NB4 (cell line): Measurements from ENCODE around the gene KRTAP10-5.

Experiments used
- DNase-seq: peaks from one replicate; pipeline ENCODE4 v3.0.0; 2010; ENCODE audit warnings: low read depth
- H3K4me3 ChIP-seq: one replicate; pipeline ENCODE4 v1.5.1; 2011; ENCODE audit warnings: mild to moderate bottlenecking, low read depth, low read length, moderate library complexity
- CTCF ChIP-seq: IDR thresholded peaks from one replicate; pipeline ENCODE4 v1.5.1; 2012; ENCODE audit warnings: low read depth, low read length
- MAX ChIP-seq: IDR thresholded peaks from 2 replicates; pipeline ENCODE4 v1.6.1; 2011; ENCODE audit warnings: low read depth, low read length
- MYC ChIP-seq: IDR thresholded peaks from 2 replicates; pipeline ENCODE4 v1.6.1; 2011; ENCODE audit warnings: low read depth, low read length
- POLR2A ChIP-seq: IDR thresholded peaks from 2 replicates; pipeline ENCODE4 v1.6.1; 2011; ENCODE audit warnings: mild to moderate bottlenecking; ENCODE audit not compliant: insufficient read length; ENCODE audit errors: extremely low read depth

The KRTAP10-5 gene

GRCh38 chr21:44615911-44616590, 35.6 kb upstream of the KRTAP10-5 start:
- DNase-seq: no peak
- H3K4me3 ChIP-seq: no peak overlapping the region
- TF ChIP-seq MAX (no peak), MYC (no peak), POLR2A (no peak), CTCF (no peak)

DNA sequence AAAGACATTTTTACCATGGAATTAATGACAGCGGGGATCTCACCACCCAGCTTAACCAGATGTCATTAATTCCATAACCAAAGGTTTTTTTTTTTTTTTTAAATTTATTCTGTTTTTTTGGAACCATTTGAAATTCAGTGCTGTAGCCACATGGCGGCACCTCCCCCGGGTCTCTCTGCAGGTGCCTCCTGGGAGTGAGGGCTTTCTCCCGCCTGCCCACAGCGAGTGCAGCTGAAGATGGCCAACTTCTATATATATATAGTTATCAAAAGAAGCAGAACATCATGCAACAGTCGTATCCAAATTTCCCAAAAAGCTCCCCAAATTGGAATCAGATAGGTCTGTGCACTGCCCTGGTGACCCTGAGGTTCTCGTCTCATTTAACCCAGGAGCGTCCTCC, 35.1 kb upstream of the KRTAP10-5 start:
- no peak for TF ChIP-seq CTCF
- no peak for TF ChIP-seq POLR2A
- no peak for TF ChIP-seq MAX
- no peak for TF ChIP-seq MYC
- no peak for DNase-seq
- no peak overlapping the region for H3K4me3 ChIP-seq

GRCh38 chr21:44614961-44615391, 34.6 kb upstream of the KRTAP10-5 start:
- H3K4me3 ChIP-seq: no peak overlapping the region
- TF ChIP-seq MYC (no peak), CTCF (no peak), POLR2A (no peak), MAX (no peak)
- DNase-seq: no peak

DNA sequence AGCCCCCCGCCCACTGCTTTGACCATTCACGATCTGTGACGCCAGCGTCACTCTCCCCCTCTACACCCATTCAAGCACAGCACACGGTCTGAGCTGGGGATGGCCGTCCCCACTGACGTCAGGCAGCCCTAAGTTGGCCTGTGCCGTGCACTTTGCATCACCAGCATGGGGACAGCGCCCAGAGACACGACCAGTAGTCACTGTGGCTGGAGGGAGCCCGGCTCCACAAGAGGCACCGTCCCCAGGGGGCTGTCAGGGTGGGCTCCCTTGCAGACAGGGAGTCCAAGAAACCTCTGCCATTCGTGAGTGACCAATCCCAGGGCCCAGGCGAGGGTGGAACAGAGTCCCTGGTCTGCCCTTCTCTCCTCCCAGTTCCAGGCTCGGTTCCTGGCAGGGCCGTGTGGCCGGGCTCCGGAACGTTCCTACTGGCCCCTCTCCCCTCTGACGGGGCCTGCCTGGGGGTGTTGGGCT, 33.8 kb upstream of the KRTAP10-5 start:
- no peak for DNase-seq
- no peak overlapping the region for H3K4me3 ChIP-seq
- TF ChIP-seq MYC: no peak
- no peak for TF ChIP-seq POLR2A
- TF ChIP-seq MAX: no peak
- no peak for TF ChIP-seq CTCF

DNA sequence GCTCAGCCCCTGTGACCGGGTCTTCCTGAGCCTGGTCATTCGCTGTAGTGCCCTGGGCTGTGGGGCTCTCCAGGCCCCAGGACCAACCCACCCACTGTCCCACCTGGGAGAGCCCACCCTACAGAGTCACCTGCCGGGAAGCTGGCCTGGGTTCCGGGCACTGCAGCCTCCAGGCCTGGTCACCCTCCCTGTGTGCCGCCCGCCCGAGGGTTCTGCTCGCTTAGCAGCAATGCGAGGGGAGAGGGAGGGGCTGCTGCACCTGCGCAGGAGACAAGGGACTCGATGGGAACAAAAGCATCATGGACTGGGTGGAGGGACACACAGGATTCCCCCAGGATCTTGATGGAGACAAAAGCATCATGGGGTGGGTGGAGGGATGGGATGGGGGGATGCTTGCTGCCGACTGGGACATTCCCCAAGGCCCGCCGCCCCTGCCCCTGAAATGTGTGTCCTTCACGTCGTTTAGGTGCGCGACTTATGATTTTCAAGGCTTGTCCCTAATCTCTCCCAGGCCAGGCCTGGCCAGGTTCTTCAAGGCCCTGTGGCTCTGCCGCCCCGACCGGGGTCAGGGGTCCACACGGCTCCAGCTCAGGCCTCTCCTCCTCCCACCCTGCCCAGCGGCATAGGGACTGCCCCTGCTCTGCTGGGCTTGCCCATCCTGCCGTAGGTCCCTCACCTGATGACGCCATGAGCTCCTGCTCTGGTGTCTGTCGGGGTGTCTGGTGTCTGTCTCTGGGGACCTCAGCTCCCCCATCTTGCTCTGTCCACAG, 33.2 kb upstream of the KRTAP10-5 start:
- TF ChIP-seq MYC: no peak
- no peak for TF ChIP-seq POLR2A
- no peak for TF ChIP-seq CTCF
- no peak for TF ChIP-seq MAX
- DNase-seq: no peak

More for the DNA sequence above, 33.2 kb upstream of the KRTAP10-5 start:
- H3K4me3 ChIP-seq: no peak overlapping the region
